Measurements from ENCODE around the gene ACSF3.

- TF ChIP-seq CTCF (IDR thresholded peaks at IDR 0.05; ENCODE audit: poor library complexity) (no peak), EZH2phosphoT487 (IDR thresholded peaks at IDR 0.05; ENCODE audit: low read depth, severe bottlenecking, unreplicated experiment) (no peak)
Observed at GRCh38 chr16:89092013-89092412, 1.6 kb upstream of the ACSF3 start.

All from hepatocyte (in vitro differentiated cells).